GM12892 (cell line): Measurements from ENCODE around the gene EDEM1.

Experiments used
- POLR2A ChIP-seq: IDR thresholded peaks from 2 replicates; pipeline ENCODE4 v1.6.1; 2011; ENCODE audit warnings: low read depth, low read length, control low read depth
- POLR2AphosphoS5 ChIP-seq: IDR thresholded peaks from 2 replicates; pipeline ENCODE4 v1.6.1; 2011; ENCODE audit warnings: low read depth, low read length, control low read depth

GRCh38 chr3:5153074-5153473, 34.4 kb upstream of the EDEM1 start:
- TF ChIP-seq POLR2A (no peak), POLR2AphosphoS5 (no peak)
